Muscle of back (tissue), 13 donors: ENCODE results near the gene MZB1. TPM values are rescaled to one million over a fixed set of nuclear protein-coding genes. Genes with fewer than 3 reads are reported as not detected.
A peak's percentile ranks its signal among the peaks of the same experiment; 100 is the strongest.

Experiments used
- DNase-seq, 3 donors: peaks; one replicate each; pipeline versions ENCODE4 v3.0.0 to v3.0.0-alpha.2; 2013
- long read RNA-seq, 9 donors: transcript quantifications; one replicate each; lab custom pipeline, GENCODE V29; 2026
- polyA plus RNA-seq, 10 donors: library from polyadenylated mRNA; unstranded; fragments of 120-200 nt; gene quantifications; one replicate each; pipeline ENCODE4 v1.2.1, GENCODE V29; 2013; ENCODE audit not compliant: insufficient read length in 10 of 10

Gene MZB1, protein sequence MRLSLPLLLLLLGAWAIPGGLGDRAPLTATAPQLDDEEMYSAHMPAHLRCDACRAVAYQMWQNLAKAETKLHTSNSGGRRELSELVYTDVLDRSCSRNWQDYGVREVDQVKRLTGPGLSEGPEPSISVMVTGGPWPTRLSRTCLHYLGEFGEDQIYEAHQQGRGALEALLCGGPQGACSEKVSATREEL
- polyA plus RNA-seq: 1 to 10 TPM in 1 of 10 donors, under 1 TPM in 7, not detected in 2; 0.15 to 1.0 (median 0.57) TPM
- long read RNA-seq, donor 1: 0 reads
- long read RNA-seq, donor 2, partial matches to known transcripts: 0 of 1 reads
- long read RNA-seq, donor 2, other reads (novel, unspliced or antisense): 0 of 1 reads
- long read RNA-seq, donor 3: 0 reads
- long read RNA-seq, donor 4: 0 reads
- long read RNA-seq, donor 5: 0 reads
- long read RNA-seq, donor 6: 0 reads
- long read RNA-seq, donor 7, partial matches to known transcripts: 0 of 1 reads
- long read RNA-seq, donor 7, other reads (novel, unspliced or antisense): 0 of 1 reads
- long read RNA-seq, donor 8: 0 reads
- long read RNA-seq, donor 9: 0 reads

DNA sequence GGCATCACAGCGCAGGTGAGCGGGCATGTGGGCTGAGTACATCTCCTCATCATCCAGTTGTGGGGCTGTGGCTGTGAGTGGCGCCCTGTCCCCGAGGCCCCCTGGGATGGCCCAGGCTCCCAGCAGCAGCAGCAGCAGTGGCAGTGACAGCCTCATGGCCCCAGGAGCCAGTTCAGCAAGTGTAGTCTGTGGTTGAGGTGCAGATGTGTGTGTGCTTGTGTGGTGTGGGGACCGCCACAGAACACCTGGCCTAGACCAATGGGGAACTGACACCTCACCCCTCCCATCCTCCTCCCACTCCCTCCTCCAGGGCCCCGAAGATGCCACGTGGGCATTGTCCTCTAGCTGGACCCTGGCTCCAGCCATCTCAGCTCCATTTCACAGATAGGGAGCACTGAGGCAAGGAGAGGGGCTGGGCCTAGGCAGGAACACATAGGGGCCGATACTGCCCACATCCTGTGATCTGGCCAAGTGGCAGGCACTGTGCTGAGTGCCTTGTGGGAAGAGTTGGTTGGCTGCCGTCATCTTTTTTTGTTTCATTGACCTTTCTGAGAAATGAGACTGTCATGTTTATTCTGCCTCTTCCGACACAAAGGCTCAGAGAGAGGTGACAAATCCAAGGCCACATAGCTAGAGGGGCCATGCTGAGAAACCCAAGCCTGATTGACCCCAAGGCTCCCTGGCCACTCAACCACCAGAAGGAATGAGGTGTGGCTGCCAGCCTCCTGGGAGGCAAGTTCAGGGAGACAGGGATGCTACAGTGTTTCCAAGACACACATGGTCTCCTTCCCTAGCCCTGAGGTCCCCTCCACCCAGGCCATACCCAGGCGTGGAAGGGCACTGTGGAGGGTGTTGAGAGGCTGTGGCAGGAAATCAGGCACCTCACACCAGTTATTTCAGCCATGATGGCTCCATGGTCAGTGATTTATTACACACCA lies at the start of gene MZB1:
Gene MZB1, minus strand, starts transcription at position 213 of the 938 bp plus-strand sequence. Its CDS starts 57 bp downstream, at position 156.
- no peak for DNase-seq

DNA sequence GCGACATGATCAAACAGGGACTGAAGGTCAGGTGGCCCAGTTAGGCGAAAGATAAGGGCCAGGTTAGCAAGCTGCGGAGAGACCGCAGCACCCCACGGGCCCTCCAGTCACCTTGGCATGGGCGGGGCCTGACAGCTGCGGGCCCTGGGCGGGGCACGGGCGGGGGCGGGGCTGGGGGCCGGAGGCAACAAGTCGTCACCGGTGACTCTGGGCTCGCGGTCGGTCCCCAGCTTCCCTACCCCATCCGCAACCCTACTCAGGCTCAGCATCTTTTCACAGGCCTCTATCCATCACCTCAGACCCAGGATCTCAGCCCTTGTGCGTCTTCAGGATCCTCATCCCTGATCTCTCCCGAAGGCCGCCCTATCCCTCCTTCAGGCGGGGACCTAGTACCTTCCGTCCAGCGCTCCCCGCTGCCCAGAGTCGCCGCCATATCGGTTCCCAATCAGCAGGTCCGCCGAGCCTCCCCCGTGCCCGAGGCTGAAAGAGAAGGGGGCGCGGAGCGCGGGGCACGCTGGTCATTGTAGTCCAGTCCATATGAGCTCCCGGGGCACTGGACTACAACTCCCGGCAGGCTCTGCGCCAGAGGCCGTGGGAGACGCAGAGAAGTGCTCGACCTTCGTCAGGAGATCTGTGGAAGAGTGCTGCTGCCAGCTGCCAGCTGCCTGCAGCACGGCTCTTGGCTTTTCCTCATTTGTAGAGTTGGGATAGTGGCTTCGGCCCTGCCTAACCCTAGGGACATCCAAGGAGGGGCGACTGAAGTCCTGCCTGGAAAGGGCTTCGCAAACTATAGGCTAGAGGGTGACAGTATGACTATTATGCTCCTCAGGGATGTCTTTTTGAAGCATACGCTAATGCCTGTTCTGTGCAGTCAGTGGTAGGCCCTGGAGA lies 49.5 kb upstream of the MZB1 start, which contains the start of gene DNAJC18:
Gene DNAJC18, minus strand, starts transcription at position 513 of the 891 bp plus-strand sequence. Its CDS starts 80 bp downstream, at position 433.
- peak; percentile 92 to 97 (median 96) for DNase-seq

GRCh38 chr5:139438707-139439012 lies 48.9 kb upstream of the MZB1 start:
- DNase-seq: peak in 1 of 3 donors; percentile 46

- no peak for DNase-seq
Measured at GRCh38 chr5:139435676-139436075, 46.0 kb upstream of the MZB1 start.

DNA sequence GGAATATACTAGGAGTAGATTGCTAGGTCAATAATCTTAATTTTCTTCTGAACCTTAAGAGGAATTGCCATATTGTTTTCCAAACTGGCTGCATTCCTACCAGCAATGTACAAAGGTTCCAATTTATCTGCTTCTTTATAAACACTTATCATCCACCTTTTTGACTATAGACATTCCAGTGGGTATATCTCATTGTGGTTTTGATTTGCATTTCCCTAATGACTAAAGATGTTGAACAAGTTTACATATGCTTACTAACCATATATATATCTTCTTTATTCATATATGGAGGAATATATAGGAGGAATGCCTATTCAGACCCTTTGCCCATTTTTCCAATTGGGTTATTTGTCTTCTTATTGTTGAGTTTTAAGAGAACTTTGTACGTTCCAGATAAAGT lies 42.0 kb upstream of the MZB1 start:
- no peak for DNase-seq

DNA sequence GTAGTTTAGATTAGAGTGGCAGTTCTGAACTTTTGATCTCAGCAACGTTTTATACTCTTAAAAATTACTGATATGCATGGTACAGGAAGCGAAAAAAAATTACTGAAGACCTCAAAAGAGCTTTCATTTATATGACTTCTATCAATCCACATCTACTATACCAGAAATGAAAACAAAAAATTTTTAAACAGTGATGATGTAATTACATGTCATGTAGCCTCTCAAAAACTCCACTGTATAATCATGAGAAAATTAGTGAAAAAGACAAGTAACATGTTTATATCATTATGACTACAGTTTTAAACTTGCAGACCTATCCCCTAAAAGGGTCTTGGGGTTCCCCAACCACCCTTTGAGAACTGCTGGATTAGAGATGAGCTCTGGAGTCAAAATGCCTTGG lies 40.3 kb upstream of the MZB1 start:
- DNase-seq: no peak

DNA sequence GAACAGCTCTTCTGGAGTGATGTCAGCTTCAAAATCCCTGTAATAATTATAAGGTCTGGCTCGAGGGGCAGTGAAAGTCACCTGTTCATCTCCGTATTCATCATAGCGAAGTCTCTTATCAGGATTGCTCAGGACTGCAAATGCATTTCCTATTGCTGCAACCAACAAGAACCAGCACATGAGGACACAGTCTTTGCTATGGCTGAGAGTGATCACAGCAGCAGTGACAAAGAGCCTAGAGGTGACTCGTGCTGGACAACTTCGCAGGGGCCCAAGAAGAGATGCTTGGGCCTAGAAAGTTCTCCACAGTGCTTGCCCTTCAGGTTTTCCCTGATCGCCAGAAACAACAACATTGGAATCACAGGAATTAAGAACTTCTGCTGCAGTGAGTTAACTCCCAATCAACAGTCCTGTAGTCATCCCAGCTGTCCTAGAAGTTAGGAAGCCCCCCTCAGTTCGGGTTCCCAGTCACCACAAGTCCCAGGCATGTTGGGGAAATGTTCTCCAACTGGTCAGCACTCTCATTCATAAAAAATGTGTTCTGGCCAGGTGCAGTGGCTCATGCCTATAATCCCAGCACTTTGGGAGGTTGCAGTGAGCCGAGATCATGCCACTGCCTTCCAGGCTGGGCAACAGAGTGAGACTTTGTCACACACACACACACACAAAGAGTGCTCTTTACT lies 36.6 kb upstream of the MZB1 start:
- DNase-seq: no peak

GRCh38 chr5:139425497-139425896 lies 35.8 kb upstream of the MZB1 start:
- no peak for DNase-seq

DNA sequence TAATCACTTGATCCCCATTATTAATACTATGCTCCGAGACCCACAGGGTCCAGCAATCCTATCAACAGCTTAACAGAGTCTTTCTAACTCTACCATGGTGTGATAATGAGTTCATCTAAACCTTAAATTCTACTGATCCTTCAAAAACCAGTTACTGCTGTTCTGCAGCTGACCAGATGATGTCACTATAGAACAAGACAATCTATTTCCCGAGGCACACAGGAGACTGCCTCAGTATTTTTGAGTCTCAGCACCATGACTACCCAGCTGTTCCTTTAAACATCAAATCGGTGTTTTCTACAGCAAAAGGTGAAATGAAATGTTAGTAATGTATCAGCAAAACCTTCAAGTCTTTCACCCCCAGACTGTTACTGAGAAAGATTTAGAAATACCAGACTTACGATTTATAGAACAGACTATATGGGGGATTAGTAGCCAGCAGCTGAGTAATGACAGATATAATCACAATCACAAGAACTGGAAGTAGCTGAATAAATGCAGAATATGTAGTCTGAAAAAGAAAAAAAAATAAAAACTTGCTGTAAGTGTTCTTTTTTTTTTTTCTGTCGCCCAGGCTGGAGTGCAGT lies 32.7 kb upstream of the MZB1 start:
- DNase-seq: peak; percentile 68 to 86 (median 75)

DNA sequence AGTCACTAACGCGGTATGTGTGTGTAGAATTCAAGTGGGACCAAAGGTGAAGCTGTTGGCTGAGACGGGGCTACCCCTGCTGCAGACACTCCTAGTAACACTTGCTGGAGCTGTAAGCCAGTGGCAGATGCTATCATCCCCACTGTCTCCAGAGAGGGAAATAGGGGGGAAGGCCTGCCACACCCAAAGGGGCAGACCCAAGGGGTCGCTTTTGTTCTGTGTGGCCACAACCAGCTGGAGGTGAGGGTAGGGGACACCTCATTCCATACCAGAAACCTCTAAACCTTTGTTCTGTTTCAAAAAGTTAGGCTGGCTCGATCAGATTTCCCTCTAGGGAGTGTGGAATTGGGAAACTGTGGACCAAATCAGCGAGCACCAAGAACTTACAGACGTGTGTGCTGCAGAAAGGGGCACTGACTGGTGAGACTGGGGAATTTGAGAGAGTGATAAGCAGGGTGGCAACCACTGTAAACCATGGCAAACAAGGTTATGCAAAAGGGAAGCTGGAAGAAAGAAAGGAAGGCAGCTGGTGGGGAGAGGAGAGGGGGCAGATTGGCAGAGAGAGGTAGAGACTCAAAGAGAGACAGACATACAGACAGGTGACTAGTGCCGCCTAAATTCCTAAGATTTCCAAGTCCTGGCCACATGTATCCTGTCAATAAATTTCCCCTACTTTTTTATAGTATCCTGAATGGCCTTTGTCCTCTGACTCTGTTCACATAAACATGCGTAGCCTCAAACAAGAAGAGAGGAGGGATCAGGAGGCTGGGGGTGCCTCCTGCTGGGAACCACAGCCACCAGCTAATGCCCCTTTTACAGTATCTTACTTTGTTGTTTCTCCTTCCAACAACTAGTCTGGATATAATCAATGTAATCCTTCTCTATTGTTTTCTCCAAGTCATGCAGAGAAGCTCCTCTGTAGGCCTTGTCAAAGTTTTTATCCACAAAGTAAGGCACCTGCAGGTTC lies 29.8 kb upstream of the MZB1 start:
- DNase-seq: no peak

DNA sequence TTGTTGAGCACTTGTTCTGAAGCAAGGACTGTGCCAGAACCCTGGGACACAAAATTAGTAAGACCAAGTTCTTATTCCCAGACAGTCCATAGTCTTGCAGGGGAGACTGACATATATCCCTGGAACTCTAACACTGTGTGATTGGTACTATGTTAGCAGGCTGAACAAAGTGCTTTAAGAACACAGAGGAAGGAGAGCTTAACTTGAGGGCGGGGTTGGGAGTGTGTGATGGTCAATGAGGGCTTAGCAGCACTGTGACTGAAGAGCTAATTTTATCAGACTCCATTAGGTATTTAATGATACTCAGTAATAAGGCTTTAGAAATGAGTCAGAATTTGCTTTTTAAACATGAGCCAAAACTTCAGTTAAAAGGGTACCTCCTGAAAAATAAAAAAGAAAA lies 29.1 kb upstream of the MZB1 start:
- DNase-seq: no peak

- peak in 2 of 3 donors; percentile 45 to 65 for DNase-seq
Measured at GRCh38 chr5:139417214-139417613, 27.5 kb upstream of the MZB1 start.

DNA sequence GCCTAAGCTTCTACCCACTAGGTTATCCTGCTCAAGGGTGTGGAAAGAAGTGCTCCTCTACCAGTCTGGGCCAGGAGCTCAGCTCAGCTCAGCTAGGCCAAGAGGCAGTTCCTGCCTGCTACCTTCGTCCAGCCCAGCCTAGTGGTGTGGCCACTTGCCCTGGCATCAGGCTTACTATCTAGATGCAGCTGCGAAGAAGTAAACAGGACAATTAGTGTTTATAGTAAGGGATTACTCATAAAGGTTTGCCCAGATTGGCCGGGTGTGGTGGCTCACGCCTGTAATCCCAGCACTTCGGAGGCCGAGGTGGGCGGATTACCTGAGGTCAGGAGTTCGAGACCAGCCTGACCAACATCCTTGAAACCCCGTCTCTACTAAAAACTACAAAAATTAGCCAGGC lies 26.9 kb upstream of the MZB1 start:
- DNase-seq: no peak

GRCh38 chr5:139415869-139416268 lies 26.2 kb upstream of the MZB1 start:
- DNase-seq: no peak

DNA sequence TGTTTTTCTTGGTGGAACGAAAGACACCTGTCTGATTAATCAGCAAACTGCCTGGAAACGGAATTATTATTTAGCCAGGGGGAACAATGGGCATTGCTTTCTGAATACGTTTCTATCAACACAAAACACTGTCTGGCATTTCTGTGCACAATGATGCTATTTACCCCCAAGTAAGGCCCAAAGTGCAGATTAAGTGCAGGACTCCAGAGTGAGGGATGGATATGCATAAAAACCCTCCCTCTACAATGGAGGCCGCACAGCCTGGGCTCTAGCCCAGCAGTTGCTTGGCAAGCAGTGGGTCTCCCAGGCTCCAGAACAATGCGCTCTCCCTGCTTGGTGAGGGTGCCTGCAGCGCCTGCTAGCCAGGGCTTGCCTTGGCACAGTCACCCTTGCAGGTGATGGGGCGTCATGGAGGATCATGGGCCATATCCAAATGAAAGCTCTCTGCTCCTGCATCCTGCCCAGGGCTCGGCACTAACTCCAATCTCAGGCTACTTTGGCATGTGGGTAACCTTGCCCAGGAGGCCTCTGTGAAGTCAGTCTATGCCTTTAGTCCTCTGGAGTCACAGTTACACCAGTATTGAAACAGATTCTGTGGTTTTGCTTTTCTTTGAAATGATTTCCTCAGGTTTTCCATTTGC lies 25.6 kb upstream of the MZB1 start:
- peak in 1 of 3 donors; percentile 39 for DNase-seq

DNA sequence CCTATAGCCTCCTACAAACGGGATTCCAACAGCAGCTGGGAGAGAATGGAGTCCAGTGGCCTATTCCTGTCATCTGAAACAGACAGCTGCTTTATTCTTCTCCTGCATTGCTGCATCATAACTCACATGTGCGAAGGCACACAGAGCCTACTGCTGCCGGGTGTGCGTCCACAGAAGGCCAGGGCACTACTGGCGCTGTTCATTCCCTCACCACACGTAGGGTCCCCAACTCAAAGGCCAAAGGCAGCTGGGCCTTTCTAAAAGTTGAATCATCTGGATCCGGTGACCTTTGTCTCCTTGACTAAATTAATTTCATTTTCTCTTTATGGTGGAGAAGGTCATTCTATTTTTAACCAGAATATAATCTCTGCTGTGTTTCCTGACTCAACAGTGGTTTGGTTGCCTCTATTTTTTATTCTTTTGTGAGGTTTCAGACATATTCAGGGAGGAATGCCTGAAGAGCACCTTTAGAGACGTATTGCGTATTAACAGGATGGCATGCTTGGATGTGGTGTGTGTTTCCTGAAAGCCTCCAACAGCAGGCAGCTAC lies 24.9 kb upstream of the MZB1 start:
- DNase-seq: peak; percentile 47 to 71 (median 69)

DNA sequence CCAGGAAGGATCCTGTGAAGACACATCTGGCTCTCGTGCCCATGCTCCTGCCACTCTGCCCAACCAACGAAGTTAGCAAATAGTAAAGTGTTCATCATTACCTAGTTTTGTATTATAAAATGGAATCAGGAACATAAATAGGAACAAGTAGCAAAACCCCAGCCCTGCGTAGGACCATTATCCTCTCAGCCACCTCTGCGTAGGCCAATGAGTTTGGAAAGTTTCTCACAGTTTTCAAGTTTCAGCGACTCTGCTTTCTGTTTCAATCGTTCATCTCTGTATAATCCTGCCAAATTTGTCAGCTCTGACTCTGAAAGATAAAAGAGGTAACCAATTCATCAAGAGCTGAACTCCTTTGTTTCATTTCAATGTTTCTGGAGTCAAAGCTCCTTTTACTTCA lies 24.2 kb upstream of the MZB1 start:
- DNase-seq: no peak

DNA sequence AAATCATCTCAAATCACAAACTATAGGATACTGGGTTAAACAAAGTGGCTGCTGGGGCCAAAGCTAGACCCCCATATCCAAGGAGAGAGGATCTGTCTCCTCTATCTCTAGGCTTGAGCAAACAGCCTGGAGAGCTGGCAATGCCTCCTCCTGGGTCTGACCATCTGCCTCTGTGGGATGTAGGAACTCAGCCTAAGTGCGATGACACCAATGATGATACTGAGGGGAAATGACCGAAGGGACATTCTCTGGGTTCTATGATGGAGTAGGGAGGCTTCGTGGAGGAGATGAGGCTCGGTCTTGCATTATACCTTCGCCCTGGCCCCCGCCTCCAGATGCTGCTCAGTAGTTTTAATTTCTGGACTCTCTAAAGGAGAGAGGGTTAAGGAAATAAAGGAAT lies 23.4 kb upstream of the MZB1 start:
- DNase-seq: no peak
